Neural cell (in vitro differentiated cells): ENCODE measurements around the gene KCNAB2. TPM values are rescaled to one million over a fixed set of nuclear protein-coding genes. Genes with fewer than 3 reads are reported as not detected.

Experiments used
- H2AFZ ChIP-seq: fragments of 200-600, 300-800 bp; sonication (generic), shearing (Covaris generic); 2 replicates; pipeline ENCODE4 v1.6.0; 2014; ENCODE audit warnings: low read depth, mild to moderate bottlenecking, antibody characterized with exemption, low read length, moderate library complexity
- H3F3A ChIP-seq: fragments of 200-600 bp; shearing (Covaris generic); 2 replicates; pipeline ENCODE4 v1.6.1; 2016; ENCODE audit warnings: mild to moderate bottlenecking, moderate library complexity, mixed read lengths, antibody characterized with exemption, low read length; ENCODE audit not compliant: insufficient read depth, poor library complexity, severe bottlenecking
- H3K27ac ChIP-seq: fragments of 200-600, 300-800 bp; sonication (generic), shearing (Covaris generic); 2 replicates; pipeline ENCODE4 v1.5.1; 2014; ENCODE audit warnings: mild to moderate bottlenecking, low read length, moderate library complexity
- H3K27me3 ChIP-seq: fragments of 300-800, 200-600 bp; sonication (generic), shearing (Covaris generic); 2 replicates; pipeline ENCODE4 v1.6.0; 2014; ENCODE audit warnings: mild to moderate bottlenecking, low read depth, low read length, moderate library complexity; ENCODE audit not compliant: insufficient read depth
- H3K36me3 ChIP-seq: fragments of 300-800, 200-600 bp; sonication (generic), shearing (Covaris generic); 2 replicates; pipeline ENCODE4 v1.5.1; 2014; ENCODE audit warnings: mild to moderate bottlenecking, antibody characterized with exemption, low read length, moderate library complexity; ENCODE audit not compliant: insufficient read depth
- H3K4me2 ChIP-seq: fragments of 300-800, 200-600 bp; sonication (generic), shearing (Covaris generic); 2 replicates; pipeline ENCODE4 v1.6.0; 2014; ENCODE audit warnings: mild to moderate bottlenecking, low read length
- H3K4me3 ChIP-seq: fragments of 300-800, 200-600 bp; sonication (generic), shearing (Covaris generic); 2 replicates; pipeline ENCODE4 v1.5.1; 2014; ENCODE audit warnings: mild to moderate bottlenecking, low read length, moderate library complexity
- H3K79me2 ChIP-seq: fragments of 200-600 bp; shearing (Covaris generic); replicated peaks from 2 replicates; pipeline ENCODE4 v1.6.0; 2014; ENCODE audit warnings: mild to moderate bottlenecking, low read length, moderate library complexity; ENCODE audit not compliant: insufficient read depth
- H3K9ac ChIP-seq: fragments of 300-800, 200-600 bp; sonication (generic), shearing (Covaris generic); 2 replicates; pipeline ENCODE4 v1.6.1; 2016; ENCODE audit warnings: mild to moderate bottlenecking, low read length, mixed read lengths
- H3K9me2 ChIP-seq: fragments of 200-600 bp; shearing (Covaris generic); 2 replicates; pipeline ENCODE4 v1.6.1; 2016; ENCODE audit warnings: mild to moderate bottlenecking, low read length, mixed read lengths; ENCODE audit not compliant: insufficient read depth
- H3K9me3 ChIP-seq: fragments of 200-600, 300-800 bp; sonication (generic), shearing (Covaris generic); 2 replicates; pipeline ENCODE4 v1.6.1; 2016; ENCODE audit warnings: mild to moderate bottlenecking, mixed run types, low read length, moderate library complexity, mixed read lengths
- H4K20me1 ChIP-seq: fragments of 200-600 bp; shearing (Covaris generic); 2 replicates; pipeline ENCODE4 v1.6.1; 2016; ENCODE audit warnings: mild to moderate bottlenecking, mixed run types; ENCODE audit not compliant: insufficient read depth
- EZH2 ChIP-seq: fragments of 200-600, 300-800 bp; shearing (Covaris generic), sonication (generic); IDR thresholded peaks from 2 replicates; pipeline ENCODE4 v1.6.1; 2014; ENCODE audit warnings: antibody characterized with exemption, low read length, borderline replicate concordance, mild to moderate bottlenecking; ENCODE audit not compliant: insufficient read depth, poor library complexity, severe bottlenecking
- POLR2AphosphoS5 ChIP-seq: IDR thresholded peaks from 2 replicates; pipeline ENCODE4 v1.6.1; 2012
- RAD21 ChIP-seq: fragments of 450-650 bp; conservative IDR thresholded peaks from 2 replicates; pipeline ENCODE4 v1.6.1; 2014; ENCODE audit warnings: antibody characterized with exemption, mild to moderate bottlenecking, moderate library complexity
- SMC3 ChIP-seq: fragments of 450-650 bp; conservative IDR thresholded peaks from 2 replicates; pipeline ENCODE4 v1.6.1; 2014; ENCODE audit warnings: antibody characterized with exemption, mild to moderate bottlenecking, moderate library complexity; ENCODE audit not compliant: poor library complexity
- TAF1 ChIP-seq: IDR thresholded peaks from 2 replicates; pipeline ENCODE4 v1.6.1; 2012; ENCODE audit warnings: low read depth
- polyA plus RNA-seq: library from polyadenylated mRNA; depleted of rRNA; stranded (reverse); fragments of >200 nt; gene quantifications from 2 replicates; pipeline ENCODE4 v1.2.3, GENCODE V29; 2014
- TF ChIP-seq, protein P1 (sequence below): fragments of 450-650 bp; IDR thresholded peaks from 2 replicates; pipeline ENCODE4 v1.5.1; 2014; ENCODE audit warnings: antibody characterized with exemption, mild to moderate bottlenecking, moderate library complexity; ENCODE audit not compliant: poor library complexity, severe bottlenecking

Gene KCNAB2
- polyA plus RNA-seq, 1 donor from 2014 or later = 11.7 TPM

DNA sequence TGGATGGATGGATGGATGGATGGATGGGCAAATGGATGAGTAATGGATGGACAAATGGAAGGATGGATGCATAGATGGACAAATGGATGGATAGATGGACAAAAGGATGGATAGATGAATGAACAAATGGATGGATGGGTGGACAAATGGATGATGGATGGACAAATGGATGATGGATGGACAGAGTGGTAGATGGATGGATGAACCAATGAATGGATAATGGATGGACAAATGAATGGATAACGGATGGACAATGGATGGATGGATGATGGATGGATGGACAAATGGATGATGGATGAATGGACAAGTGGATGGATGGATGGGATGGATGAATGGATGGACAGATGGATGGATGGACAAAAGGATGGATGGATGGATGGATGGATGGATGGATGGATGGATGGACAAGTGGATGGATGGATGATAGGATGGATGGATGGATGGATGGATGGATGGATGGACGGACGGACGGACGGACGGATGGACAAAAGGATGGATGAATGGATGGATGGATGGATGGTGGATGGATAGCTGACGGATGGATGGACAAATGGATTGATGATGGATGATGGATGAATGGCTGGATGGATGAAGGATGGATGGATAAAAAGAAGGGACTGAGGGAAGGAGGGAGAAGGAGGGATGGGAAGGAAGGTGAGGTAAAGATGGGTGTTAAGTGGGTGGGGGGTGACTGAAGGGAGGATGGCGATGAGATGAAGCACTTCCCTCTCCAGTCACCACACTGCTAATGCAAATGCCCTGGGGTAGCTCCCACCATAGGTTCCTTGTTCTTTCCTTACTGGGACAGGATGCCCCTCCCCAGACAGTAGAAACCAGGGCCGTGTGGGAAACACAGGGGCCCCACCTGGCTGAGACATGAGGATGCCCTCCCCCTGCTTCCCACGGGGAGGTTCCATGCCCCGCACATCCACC lies 104.6 kb downstream of the KCNAB2 start:
- H3K9me3 ChIP-seq = no peaks in the 10 kb centered on the region

More for the DNA sequence above, 104.6 kb downstream of the KCNAB2 start:
- TF ChIP-seq POLR2AphosphoS5 (no peak), EZH2 (no peak), SMC3 (no peak), TAF1 (no peak), RAD21 (no peak)
- TF ChIP-seq, protein P1, sequence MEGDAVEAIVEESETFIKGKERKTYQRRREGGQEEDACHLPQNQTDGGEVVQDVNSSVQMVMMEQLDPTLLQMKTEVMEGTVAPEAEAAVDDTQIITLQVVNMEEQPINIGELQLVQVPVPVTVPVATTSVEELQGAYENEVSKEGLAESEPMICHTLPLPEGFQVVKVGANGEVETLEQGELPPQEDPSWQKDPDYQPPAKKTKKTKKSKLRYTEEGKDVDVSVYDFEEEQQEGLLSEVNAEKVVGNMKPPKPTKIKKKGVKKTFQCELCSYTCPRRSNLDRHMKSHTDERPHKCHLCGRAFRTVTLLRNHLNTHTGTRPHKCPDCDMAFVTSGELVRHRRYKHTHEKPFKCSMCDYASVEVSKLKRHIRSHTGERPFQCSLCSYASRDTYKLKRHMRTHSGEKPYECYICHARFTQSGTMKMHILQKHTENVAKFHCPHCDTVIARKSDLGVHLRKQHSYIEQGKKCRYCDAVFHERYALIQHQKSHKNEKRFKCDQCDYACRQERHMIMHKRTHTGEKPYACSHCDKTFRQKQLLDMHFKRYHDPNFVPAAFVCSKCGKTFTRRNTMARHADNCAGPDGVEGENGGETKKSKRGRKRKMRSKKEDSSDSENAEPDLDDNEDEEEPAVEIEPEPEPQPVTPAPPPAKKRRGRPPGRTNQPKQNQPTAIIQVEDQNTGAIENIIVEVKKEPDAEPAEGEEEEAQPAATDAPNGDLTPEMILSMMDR = no peak
- Histone ChIP-seq H3F3A (no peaks in the 10 kb centered on the region), H3K79me2 (no peaks in the 10 kb centered on the region), H3K9ac (no peak overlapping the region), H2AFZ (no peak overlapping the region), H3K27ac (no peak overlapping the region), H4K20me1 (no peaks in the 10 kb centered on the region), H3K36me3 (no peaks in the 10 kb centered on the region), H3K4me3 (no peak overlapping the region), H3K9me2 (no peaks in the 10 kb centered on the region), H3K27me3 (peaks cover 16% of the 10 kb centered on the region), H3K4me2 (no peak overlapping the region)

Other genes starting within 250 kb of the KCNAB2 start
- gene NPHP4, start 53.5 kb upstream of the KCNAB2 start, polyA plus RNA-seq = 17.1 and 21.5 TPM in 2 replicates
- gene CHD5, start 134.4 kb downstream of the KCNAB2 start, polyA plus RNA-seq = 22.0 and 33.7 TPM in 2 replicates
- 275 and 294 TPM in 2 replicates for gene RPL22, start 153.7 kb downstream of the KCNAB2 start, polyA plus RNA-seq
- 1.7 and 3.5 TPM in 2 replicates for gene RNF207, start 160.2 kb downstream of the KCNAB2 start, polyA plus RNA-seq
- 21.1 and 23.3 TPM in 2 replicates for gene ICMT, start 190.1 kb downstream of the KCNAB2 start, polyA plus RNA-seq
- not detected in 2 replicates for gene HES3, start 198.3 kb downstream of the KCNAB2 start, polyA plus RNA-seq
- gene GPR153, start 215.2 kb downstream of the KCNAB2 start, polyA plus RNA-seq = 26.9 and 34.6 TPM in 2 replicates